Upper lobe of left lung (tissue), 6 donors: ENCODE results near the gene RBM39. TPM values are rescaled to one million over a fixed set of nuclear protein-coding genes. Genes with fewer than 3 reads are reported as not detected.

Experiments
- ATAC-seq, 2 donors: fragments of 200-7000 bp; cut with Tn5 transposase; one replicate each; pipeline ENCODE4 v1.9.1; 2022; ENCODE audit warnings: mild to moderate bottlenecking in 2 of 2, moderate library complexity in 2 of 2; ENCODE audit not compliant: low FRiP score in 2 of 2
- DNase-seq, 2 donors: peaks; one replicate each; pipeline ENCODE4 v3.0.0-alpha.2; 2019 to 2020
- H3K27ac ChIP-seq, 4 donors: fragments of 200-600 bp; sonication (generic); one replicate each; pipeline ENCODE4 v1.5.1; 2016 to 2019
- H3K27me3 ChIP-seq, 4 donors: fragments of 200-600 bp; sonication (generic); one replicate each; pipeline ENCODE4 v1.5.1; 2017 to 2019
- H3K36me3 ChIP-seq, 4 donors: fragments of 200-600 bp; sonication (generic); one replicate each; pipeline ENCODE4 v1.5.1; 2016 to 2019
- H3K4me1 ChIP-seq, 4 donors: fragments of 200-600 bp; sonication (generic); one replicate each; pipeline ENCODE4 v1.5.1; 2018 to 2019
- H3K4me3 ChIP-seq, 4 donors: fragments of 200-600 bp; sonication (generic); one replicate each; pipeline ENCODE4 v1.5.1; 2017 to 2019; ENCODE audit warnings: mild to moderate bottlenecking in 2 of 4, moderate library complexity in 1 of 4
- H3K9me3 ChIP-seq, 4 donors: fragments of 200-600 bp; sonication (generic); one replicate each; pipeline ENCODE4 v1.5.1; 2018 to 2019
- CTCF ChIP-seq, 6 experiments: fragments of 450-650 bp in 4 of 6; fragments of 200-600 bp in 2 of 6; sonication (generic) in 2 of 6; IDR thresholded peaks; one replicate each; pipeline ENCODE4 v1.5.1; 2016 to 2019; ENCODE audit warnings: antibody characterized with exemption in 6 of 6
- EP300 ChIP-seq, 4 donors: sonication (generic); formaldehyde crosslinking; IDR thresholded peaks; one replicate each; pipeline ENCODE4 v1.5.1; 2017; ENCODE audit warnings: antibody characterized with exemption in 4 of 4, control low read depth in 2 of 4
- POLR2A ChIP-seq, 4 donors: fragments of 450-650 bp; IDR thresholded peaks; one replicate each; pipeline ENCODE4 v1.5.1; 2016 to 2017; ENCODE audit warnings: antibody characterized with exemption in 4 of 4, mild to moderate bottlenecking in 2 of 4
- POLR2AphosphoS5 ChIP-seq, 2 donors: sonication (generic); formaldehyde crosslinking; IDR thresholded peaks; one replicate each; pipeline ENCODE4 v1.5.1; 2017; ENCODE audit warnings: antibody characterized with exemption in 2 of 2
- WGBS, 2 donors: methylation state at CpG; one replicate each; pipeline ENCODE4 v1.1.5; 2017 to 2018; 5-methylcytosine and 5-hydroxymethylcytosine counted together
- total RNA-seq, 6 donors: library from RNA; depleted of rRNA in 4 of 6; stranded (reverse); fragments of >200 nt in 4 of 6; gene quantifications; one replicate each; pipeline versions ENCODE4 v1.1.0 to v1.2.1, GENCODE V29; 2016 to 2021
- donor health status: DM: no; HTN: no; CAD: no; lungs with moderate emphysema.
- donor health status: DM: no; HTN: yes; CAD: no; lungs with severe emphysema.

Gene RBM39
- total RNA-seq, 6 donors from 2014 or later: 220 to 925 (median 266) TPM

- ATAC-seq: peak; percentile 3 to 50
- 8 to 9% methylated on average over 31 to 36 of the region's 37 CpGs for WGBS, 2 donors
- peak overlapping the region; percentile 61 to 95 (median 84) for H3K4me3 ChIP-seq
Observed at GRCh38 chr20:35698298-35699126, 43.5 kb downstream of the RBM39 start.

GRCh38 chr20:35697696-35698297, 44.3 kb downstream of the RBM39 start:
- DNase-seq: no peak
- Histone ChIP-seq H3K4me3 (peak overlapping the region in 2 of 4 donors; percentile 79 to 95), H3K4me1 (peaks cover 15 to 39% (median 22%) of the 10 kb centered on the region in 4 donors), H3K27me3 (no peaks in the 10 kb centered on the region), H3K36me3 (peaks cover 12 to 57% (median 25%) of the 10 kb centered on the region in 4 donors), H3K27ac (no peak overlapping the region), H3K9me3 (no peaks in the 10 kb centered on the region)
- TF ChIP-seq CTCF (IDR thresholded peaks at IDR 0.05): no peak
- ATAC-seq: no peak
- WGBS, 2 donors: 77 to 81% methylated on average over 9 of the region's 9 CpGs

More at GRCh38 chr20:35698298-35699126, 43.5 kb downstream of the RBM39 start:
- TF ChIP-seq POLR2A (IDR thresholded peaks at IDR 0.05): no peak
- no peak for TF ChIP-seq POLR2AphosphoS5 (IDR thresholded peaks at IDR 0.05)
- TF ChIP-seq EP300 (IDR thresholded peaks at IDR 0.05): no peak
- TF ChIP-seq CTCF (IDR thresholded peaks at IDR 0.05): no peak
- Histone ChIP-seq H3K27ac (peak overlapping the region; percentile 86 to 96 (median 94)), H3K4me1 (peaks cover 15 to 39% (median 22%) of the 10 kb centered on the region in 4 donors), H3K36me3 (peaks cover 15 to 57% (median 28%) of the 10 kb centered on the region in 4 donors), H3K27me3 (no peaks in the 10 kb centered on the region), H3K9me3 (no peaks in the 10 kb centered on the region)
- peak; percentile 26 to 48 for DNase-seq

- peaks cover 13 to 57% (median 21%) of the 10 kb centered on the region in 4 donors for H3K36me3 ChIP-seq
- ATAC-seq: no peak
- 80 to 86% methylated on average over 4 of the region's 4 CpGs for WGBS, 2 donors
- no peak overlapping the region for H3K27ac ChIP-seq
- TF ChIP-seq EP300 (IDR thresholded peaks at IDR 0.05) (no peak), POLR2AphosphoS5 (IDR thresholded peaks at IDR 0.05) (no peak), POLR2A (IDR thresholded peaks at IDR 0.05) (no peak), CTCF (IDR thresholded peaks at IDR 0.05) (no peak)
- no peak overlapping the region for H3K4me3 ChIP-seq
- no peaks in the 10 kb centered on the region for H3K9me3 ChIP-seq
- DNase-seq: no peak
- peaks cover 15 to 29% (median 22%) of the 10 kb centered on the region in 4 donors for H3K4me1 ChIP-seq
- no peaks in the 10 kb centered on the region for H3K27me3 ChIP-seq
Observed at GRCh38 chr20:35695978-35696377, 46.1 kb downstream of the RBM39 start.

- H3K9me3 ChIP-seq: no peaks in the 10 kb centered on the region
- no peak for DNase-seq
- TF ChIP-seq POLR2AphosphoS5 (IDR thresholded peaks at IDR 0.05) (no peak), EP300 (IDR thresholded peaks at IDR 0.05) (no peak), POLR2A (IDR thresholded peaks at IDR 0.05) (no peak), CTCF (IDR thresholded peaks at IDR 0.05) (no peak)
- WGBS, 2 donors: 90 to 91% methylated on average over 2 of the region's 2 CpGs
- H3K27ac ChIP-seq: no peak overlapping the region
- peaks cover 14 to 22% (median 18%) of the 10 kb centered on the region in 4 donors for H3K4me1 ChIP-seq
- H3K27me3 ChIP-seq: no peaks in the 10 kb centered on the region
- peaks cover 13 to 60% (median 22%) of the 10 kb centered on the region in 4 donors for H3K36me3 ChIP-seq
- no peak for ATAC-seq
- no peak overlapping the region for H3K4me3 ChIP-seq
Observed at GRCh38 chr20:35695245-35695749, 46.8 kb downstream of the RBM39 start.
